GM21381 (cell line): ENCODE data around the gene PLXNC1.

ENCODE experiments used
- ATAC-seq: cut with Tn5 transposase; IDR thresholded peaks from one replicate; pipeline ENCODE4 v1.9.1; 2021; ENCODE audit warnings: mild to moderate bottlenecking, moderate library complexity; ENCODE audit not compliant: unreplicated experiment

Gene PLXNC1

DNA sequence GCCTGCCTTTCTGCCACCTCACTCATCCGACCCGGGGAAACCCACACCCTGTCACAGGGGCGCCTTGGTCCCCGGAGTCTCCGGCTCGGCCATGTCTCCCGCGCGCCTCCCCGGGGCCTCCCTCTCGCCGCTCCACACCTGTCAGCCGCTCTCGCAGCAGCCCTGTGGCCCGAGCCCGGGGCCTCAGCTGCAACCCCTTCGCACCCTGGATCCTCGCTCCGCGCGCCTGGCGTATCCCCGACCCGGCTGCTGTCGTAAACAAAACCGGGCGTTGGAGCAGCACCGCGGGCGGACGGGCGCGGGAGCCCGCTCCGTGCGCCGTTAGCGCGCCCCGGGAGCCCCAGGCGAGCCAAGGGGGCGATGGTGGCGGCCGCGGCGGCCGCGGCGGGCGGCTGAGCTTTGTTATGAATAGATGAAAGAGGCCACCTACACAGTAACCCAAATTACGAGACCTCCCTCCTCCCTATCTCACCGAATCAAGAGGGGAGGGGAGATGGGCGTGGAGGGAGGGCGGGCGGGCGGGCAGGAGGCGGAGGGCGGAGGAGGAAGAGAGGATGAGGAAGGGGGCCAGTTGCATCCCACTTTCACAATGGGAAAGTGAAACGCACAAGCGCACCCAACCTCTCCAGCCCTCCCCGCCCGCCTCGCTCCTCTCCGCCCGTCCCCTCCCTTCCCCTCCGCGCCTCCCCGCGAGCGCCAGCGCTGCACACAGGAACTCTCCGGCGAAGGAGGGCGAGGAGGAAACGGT, at the start of gene PLXNC1:
PLXNC1 (plus strand) TSS at position 587 of the 748 bp plus-strand sequence. CDS start 395 bp downstream, outside the sequence.
- peak; percentile 34 for ATAC-seq

GRCh38 chr12:94099191-94099590, 49.2 kb upstream of the PLXNC1 start:
- no peak for ATAC-seq

DNA sequence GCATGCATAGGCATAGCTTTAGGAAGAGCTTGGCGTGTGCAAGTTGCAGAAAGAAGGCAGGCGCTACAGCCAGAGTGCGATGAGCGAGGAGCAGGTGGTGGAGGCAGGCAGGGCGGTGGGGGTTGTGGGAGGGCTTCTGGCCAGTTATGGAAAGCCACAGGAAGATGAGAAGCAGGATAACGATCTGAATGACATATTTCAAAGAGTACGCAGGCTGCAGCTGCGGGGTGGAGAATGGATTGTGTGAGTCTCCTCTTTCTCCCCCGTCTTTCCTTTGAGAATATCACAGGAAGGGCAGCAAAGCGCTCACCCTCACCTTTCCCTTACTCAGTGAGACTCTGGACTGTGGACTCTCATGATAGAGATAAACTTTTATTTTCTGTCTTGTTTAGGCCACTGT, 48.7 kb upstream of the PLXNC1 start:
- no peak for ATAC-seq

GRCh38 chr12:94100211-94100627, 48.2 kb upstream of the PLXNC1 start:
- ATAC-seq: no peak

GRCh38 chr12:94100990-94101737, 47.2 kb upstream of the PLXNC1 start:
- ATAC-seq: peak; percentile 57

DNA sequence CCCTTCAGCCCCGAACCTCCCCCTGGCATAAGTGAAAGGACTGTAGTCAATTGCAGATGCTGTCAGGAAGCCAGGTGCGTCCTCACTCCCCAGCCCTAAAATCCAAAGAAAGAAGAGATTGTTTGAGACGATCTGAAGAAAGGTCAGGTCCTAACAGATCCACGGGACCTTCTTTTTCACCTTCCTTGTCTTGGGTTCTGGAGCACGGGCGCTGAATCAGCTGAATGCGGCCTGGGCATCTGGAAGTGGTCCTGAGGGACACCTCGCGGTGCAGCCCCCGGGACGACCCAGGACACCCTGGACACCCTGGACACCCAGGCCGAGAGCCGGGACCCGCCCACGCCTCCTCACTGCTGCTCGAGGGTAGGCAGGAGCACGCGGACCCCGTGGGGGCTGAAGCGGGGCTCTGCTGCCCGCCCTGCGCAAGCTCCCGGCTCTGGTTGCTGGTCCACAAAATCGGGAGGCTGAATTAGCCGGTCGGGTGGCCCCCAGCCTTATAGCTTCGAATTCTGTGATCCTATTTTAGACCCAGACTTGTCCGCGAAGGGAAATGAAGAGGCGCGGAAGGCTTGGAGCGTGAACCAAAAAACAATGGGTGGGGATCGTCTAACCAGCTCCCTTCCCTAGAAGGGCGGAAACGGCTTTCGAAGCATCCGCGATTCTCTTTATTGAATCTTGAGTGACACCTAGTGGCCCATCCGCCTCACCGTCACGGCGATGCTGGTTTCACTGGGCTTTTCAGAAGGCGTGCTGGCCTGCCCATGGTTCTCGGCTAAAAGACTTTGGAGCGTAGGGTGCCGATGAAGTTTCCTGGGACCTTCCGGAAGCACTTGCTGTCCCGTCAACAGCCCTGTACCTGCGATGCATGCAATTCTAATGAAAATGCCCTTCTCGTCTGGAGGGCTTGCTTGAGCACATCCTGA, 46.4 kb upstream of the PLXNC1 start:
- ATAC-seq: peak; percentile 86

DNA sequence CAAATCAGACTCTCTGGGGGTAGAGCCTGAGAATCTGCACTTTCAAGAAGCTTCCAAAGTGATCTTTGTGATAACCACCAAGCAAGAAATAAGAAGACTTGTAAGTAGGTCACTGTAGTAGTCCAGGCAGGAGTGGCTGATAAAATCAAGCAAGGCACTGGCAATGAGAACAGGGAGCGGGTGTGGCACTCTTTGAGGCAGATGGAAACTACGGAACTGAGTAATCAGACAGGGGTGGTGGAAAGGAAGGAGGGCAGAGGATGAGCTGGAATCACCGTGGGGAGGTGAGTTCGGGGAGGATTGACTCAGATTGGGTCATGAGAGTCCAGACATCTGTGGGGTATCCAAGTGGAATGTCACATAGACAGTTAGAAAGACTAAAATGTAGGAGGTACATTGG, 44.4 kb upstream of the PLXNC1 start:
- no peak for ATAC-seq

GRCh38 chr12:94107910-94108309, 40.5 kb upstream of the PLXNC1 start:
- ATAC-seq: no peak

DNA sequence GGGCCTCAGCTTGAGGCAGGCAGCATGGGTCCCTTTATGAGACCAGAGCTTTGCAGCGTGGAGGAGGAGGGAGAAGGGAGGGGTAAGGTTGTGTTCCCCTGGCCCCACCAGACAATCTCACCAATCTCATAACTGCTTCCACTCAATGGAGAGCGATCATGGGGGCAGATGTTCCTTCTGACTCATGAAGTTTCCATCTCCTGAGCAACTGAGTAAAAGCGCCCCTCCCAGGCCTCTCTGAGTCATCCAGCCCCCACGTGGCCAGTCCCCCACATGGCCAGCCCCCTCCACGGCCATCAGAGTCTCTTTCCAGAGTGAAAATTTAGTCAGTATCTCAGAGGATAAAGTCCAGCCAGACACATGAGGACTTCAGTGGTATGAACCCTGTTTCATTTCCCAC, 39.2 kb upstream of the PLXNC1 start:
- ATAC-seq: no peak

- ATAC-seq: no peak
Observed at GRCh38 chr12:94110258-94110657, 38.1 kb upstream of the PLXNC1 start.

DNA sequence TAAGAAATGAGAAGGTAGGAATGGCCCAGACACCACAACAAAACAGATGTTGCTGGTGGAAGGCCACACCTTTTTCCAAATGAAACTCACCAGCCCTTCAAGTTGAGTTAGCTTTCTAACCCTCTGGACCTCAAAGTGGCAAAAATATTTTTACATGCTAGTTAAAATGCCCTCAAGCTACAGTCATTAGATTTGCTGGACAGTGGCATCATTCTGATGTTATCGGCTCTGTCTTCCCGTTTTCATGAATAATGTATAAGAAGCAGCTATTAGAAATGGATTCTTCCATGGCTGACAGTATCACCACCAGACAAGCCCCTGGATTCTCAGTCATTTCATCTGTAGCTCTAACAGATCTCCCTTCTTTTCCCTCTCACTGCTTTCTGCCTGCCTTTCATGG, 37.1 kb upstream of the PLXNC1 start:
- ATAC-seq: no peak

DNA sequence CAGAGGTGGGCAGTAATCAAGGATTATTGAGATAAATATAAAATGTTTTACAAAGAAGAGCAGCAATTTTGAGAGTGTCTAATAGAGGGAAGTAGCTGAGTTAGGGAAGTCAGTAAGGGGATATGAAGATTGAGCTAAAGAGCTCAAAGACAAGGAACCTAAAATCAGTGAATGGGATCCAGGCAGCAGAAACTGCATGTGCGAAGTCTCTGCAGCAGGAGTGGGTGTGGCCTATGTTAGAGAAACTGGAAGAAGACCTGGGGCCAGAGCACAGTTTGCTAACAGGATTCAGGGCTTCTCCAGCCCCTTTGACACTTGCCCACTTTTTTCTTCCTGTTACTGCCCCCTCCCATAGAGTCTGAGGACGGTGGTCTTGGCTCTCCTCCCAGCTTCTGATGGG, 36.3 kb upstream of the PLXNC1 start:
- no peak for ATAC-seq

GRCh38 chr12:94114166-94114565, 34.2 kb upstream of the PLXNC1 start:
- ATAC-seq: no peak

GRCh38 chr12:94116191-94116590, 32.2 kb upstream of the PLXNC1 start:
- ATAC-seq: no peak

DNA sequence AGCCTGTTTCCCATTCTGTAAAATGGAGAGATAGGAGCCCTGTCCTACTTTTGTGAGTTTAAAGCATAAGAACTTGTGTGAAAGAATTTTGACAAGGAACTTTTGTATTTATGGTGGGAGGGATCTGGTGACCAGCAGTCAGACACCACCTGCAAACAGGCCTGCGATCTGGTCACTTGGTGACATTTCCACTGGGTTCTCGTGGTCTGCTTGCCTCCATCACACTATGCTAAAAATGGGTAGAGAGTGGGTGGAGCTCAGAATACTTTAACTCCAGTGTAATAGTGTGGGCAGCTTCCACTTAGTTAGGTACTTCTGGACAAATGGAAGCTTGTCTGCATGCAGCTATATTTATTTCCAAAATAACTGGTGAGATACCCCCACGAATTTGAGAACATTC, 26.5 kb upstream of the PLXNC1 start:
- ATAC-seq: no peak

DNA sequence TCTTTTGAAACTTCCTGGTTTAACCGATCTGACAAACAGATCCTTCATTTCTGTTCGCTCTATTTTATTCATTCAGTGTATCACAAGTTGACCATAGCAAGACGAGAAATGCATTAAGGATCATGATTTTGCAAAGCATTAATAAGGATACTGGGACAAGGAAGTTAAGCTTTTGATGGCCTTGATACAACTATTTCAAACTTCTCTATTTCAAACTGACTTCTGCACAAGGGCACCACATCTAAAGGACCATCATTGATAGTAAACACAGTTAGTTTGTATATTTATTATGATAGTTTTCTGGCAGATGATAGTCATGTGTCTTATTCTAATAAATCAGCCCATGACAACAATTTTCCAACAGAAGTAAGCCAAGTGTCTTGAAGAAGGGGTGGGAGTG, 25.8 kb upstream of the PLXNC1 start:
- ATAC-seq: no peak

- ATAC-seq: no peak
Observed at GRCh38 chr12:94123127-94123526, 25.2 kb upstream of the PLXNC1 start.

DNA sequence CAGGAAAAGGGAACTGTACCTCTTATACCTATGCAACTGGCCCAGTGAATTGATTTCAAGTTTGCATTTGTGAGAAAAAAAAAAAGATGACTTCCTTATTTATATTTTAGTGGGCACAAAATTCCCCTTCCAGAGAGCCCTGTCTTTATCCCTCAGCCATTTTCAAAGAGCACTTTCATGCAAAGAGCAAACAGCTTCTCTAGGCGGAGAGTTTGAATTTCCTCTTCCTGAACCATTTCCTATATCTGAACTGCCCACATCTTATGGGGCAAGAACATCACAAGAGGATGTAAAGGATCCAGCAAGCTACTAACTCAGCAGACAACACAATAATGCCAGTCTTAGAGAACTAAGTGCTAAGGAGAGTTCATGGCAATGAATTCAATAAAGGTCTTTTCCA, 22.3 kb upstream of the PLXNC1 start:
- no peak for ATAC-seq

DNA sequence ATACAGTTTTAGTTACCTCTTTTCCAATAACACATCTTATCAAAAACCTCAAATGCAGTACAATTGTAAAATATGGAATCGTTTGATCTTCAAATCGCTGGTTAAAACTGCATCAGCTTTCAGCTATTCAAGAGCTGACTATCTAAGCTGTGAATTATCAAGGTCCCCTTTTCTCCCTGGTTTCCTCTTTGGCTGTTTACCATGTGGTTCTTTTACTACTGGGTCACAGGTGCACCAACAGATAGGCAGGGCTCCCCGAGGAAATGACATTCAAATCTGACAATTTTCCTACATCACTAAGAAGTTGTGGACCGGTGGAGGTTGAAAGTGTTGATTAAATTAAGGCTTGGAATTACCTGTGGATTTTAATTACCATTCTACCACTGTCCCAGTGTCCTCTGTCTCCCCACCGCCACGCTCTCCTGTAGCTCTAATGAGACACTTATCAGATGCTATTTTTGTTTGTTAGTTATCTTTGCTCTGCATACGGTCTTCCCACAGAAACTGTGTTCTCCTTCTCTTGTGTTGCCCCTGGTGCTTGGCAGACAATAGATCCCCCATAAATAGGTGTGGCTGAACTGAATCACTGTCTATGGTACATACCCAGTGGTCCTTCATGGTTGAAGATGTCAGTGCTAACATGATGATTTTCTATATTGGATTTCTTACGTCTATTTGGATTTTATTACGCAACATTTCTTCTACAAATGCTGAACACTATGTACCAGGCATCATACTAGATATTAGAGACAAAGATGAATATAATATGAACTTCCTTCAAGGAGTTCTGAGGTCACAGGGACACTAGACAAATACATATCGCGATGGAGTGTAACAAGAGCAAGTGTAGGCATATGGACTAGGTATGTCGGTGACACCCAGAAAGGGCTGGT, 20.9 kb upstream of the PLXNC1 start:
- no peak for ATAC-seq

DNA sequence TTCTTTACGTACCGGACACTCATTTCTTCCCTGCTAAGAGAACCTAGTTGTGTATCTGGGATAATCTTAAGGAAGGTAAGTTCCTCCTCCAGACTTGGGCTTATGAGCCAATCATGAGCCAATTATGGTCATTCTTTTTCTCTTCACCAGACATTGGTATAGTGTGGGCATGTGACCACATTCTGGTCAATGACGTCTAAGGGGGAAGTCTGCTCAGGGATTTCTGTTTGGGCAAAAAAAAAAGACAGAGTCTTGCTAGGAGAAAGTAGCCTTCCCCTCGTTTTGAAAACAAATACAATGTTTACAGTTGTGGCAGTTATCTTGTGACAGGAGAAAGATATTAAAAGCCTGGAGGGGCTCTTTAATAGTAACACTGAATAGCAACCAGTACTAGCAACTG, 20.1 kb upstream of the PLXNC1 start:
- no peak for ATAC-seq
